Colonic mucosa (tissue), 4 donors: ENCODE data around the gene INTS6. TPM values are rescaled to one million over a fixed set of nuclear protein-coding genes. Genes with fewer than 3 reads are reported as not detected.
A peak's percentile ranks its signal among the peaks of the same experiment; 100 is the strongest.

Source experiments
- DNase-seq: peaks from one replicate; pipeline ENCODE4 v3.0.0-alpha.2; 2020
- H3K27ac ChIP-seq: fragments of 200-600 bp; one replicate; pipeline ENCODE4 v1.8.0; 2021
- H3K27me3 ChIP-seq: fragments of 200-600 bp; one replicate; pipeline ENCODE4 v1.8.0; 2021
- H3K36me3 ChIP-seq: fragments of 200-600 bp; one replicate; pipeline ENCODE4 v1.8.0; 2021
- H3K4me1 ChIP-seq: fragments of 200-600 bp; one replicate; pipeline ENCODE4 v1.8.0; 2021; ENCODE audit warnings: mild to moderate bottlenecking
- H3K4me3 ChIP-seq: fragments of 200-600 bp; one replicate; pipeline ENCODE4 v1.8.0; 2021
- H3K9ac ChIP-seq, 2 donors: one replicate each; pipeline ENCODE4 v1.7.0; 2013; ENCODE audit warnings: control low read depth in 2 of 2, low read depth in 2 of 2, low read length in 2 of 2
- H3K9me3 ChIP-seq: fragments of 200-600 bp; one replicate; pipeline ENCODE4 v1.8.0; 2021
- CTCF ChIP-seq: fragments of 200-600 bp; IDR thresholded peaks from one replicate; pipeline ENCODE4 v1.8.0; 2022; ENCODE audit warnings: antibody characterized with exemption, mild to moderate bottlenecking
- intact Hi-C: fragments of 100-400 bp; cut with DNase I; formaldehyde crosslinking; loops from one replicate; pipeline ENCODE4 v1.14.1; 2022
- total RNA-seq, 2 donors: library from RNA; stranded (reverse); fragmentation: NEBNext Ultra II Directional in 1 of 2; extraction: Animal tissue kit (Norgen Biotek cat#: 25700) in 1 of 2; gene quantifications; one replicate each; pipeline ENCODE4 v1.2.1, GENCODE V29; 2021
- donor health status: healthy.
- donor health status: DM: no; HTN: no; CAD: no.
- donor health status: DM: no; HTN: no; CAD: no.

Gene INTS6
- total RNA-seq, 2 donors from 2014 or later, result 30.8 to 32.3 TPM

- Histone ChIP-seq H3K9me3 (no peaks in the 10 kb centered on the region), H3K9ac (no peak overlapping the region), H3K4me1 (peaks cover 8% of the 10 kb centered on the region), H3K36me3 (peaks cover 7% of the 10 kb centered on the region), H3K27me3 (no peaks in the 10 kb centered on the region), H3K4me3 (no peak overlapping the region), H3K27ac (no peak overlapping the region)
- no peak for TF ChIP-seq CTCF
- DNase-seq, result no peak
- intact Hi-C loops, result no loop called here
These were observed 3.8 kb downstream of the INTS6 start for GRCh38 chr13:51449018-51449417.

GRCh38 chr13:51444922-51445321 lies 7.9 kb downstream of the INTS6 start:
- Histone ChIP-seq H3K27ac (no peak overlapping the region), H3K4me1 (no peaks in the 10 kb centered on the region), H3K9ac (no peak overlapping the region), H3K27me3 (no peaks in the 10 kb centered on the region), H3K36me3 (peaks cover 2% of the 10 kb centered on the region), H3K4me3 (no peak overlapping the region), H3K9me3 (no peaks in the 10 kb centered on the region)
- no peak for DNase-seq
- intact Hi-C loops, result no loop called here
- TF ChIP-seq CTCF, result no peak

- Histone ChIP-seq H3K36me3 (no peaks in the 10 kb centered on the region), H3K9me3 (no peaks in the 10 kb centered on the region), H3K27me3 (no peaks in the 10 kb centered on the region), H3K4me3 (no peak overlapping the region), H3K27ac (no peak overlapping the region), H3K9ac (no peak overlapping the region), H3K4me1 (no peaks in the 10 kb centered on the region)
- no peak for DNase-seq
- intact Hi-C loops, result no loop called here
- TF ChIP-seq CTCF, result no peak
These were observed 12.5 kb downstream of the INTS6 start for GRCh38 chr13:51440381-51440780.

GRCh38 chr13:51437550-51438127 lies 15.2 kb downstream of the INTS6 start:
- DNase-seq, result no peak
- Histone ChIP-seq H3K36me3 (no peaks in the 10 kb centered on the region), H3K4me1 (no peaks in the 10 kb centered on the region), H3K9me3 (no peaks in the 10 kb centered on the region), H3K9ac (no peak overlapping the region), H3K4me3 (no peak overlapping the region), H3K27ac (no peak overlapping the region), H3K27me3 (no peaks in the 10 kb centered on the region)
- TF ChIP-seq CTCF, result no peak
- intact Hi-C loops, result loop anchor here (5.0 kb wide), 1 partner anchor 360 kb away; no protein-coding TSS in a partner anchor

GRCh38 chr13:51435002-51435578 lies 17.7 kb downstream of the INTS6 start:
- peak; percentile 27 for TF ChIP-seq CTCF
- Histone ChIP-seq H3K9me3 (no peaks in the 10 kb centered on the region), H3K9ac (no peak overlapping the region), H3K27ac (no peak overlapping the region), H3K36me3 (no peaks in the 10 kb centered on the region), H3K27me3 (no peaks in the 10 kb centered on the region), H3K4me3 (no peak overlapping the region), H3K4me1 (no peaks in the 10 kb centered on the region)
- intact Hi-C loops, result loop anchor here (5.0 kb wide), 1 partner anchor 362 kb away; no protein-coding TSS in a partner anchor
- DNase-seq, result no peak
